Measurements from ENCODE around the gene TIGD6. TPM values are rescaled to one million over a fixed set of nuclear protein-coding genes. Genes with fewer than 3 reads are reported as not detected.
"Not testable (repeated sequence)": the region's sequence is repeated elsewhere in the genome, so short reads cannot be mapped to it uniquely, and the experiment has no call there.

TIGD6 gene
- 4.4 TPM for polyA plus RNA-seq (2013, experiment 1 of 2; ENCODE audit: insufficient read length)
- polyA plus RNA-seq (2013, experiment 2 of 2; ENCODE audit: insufficient read length) = 5.8 TPM

DNA sequence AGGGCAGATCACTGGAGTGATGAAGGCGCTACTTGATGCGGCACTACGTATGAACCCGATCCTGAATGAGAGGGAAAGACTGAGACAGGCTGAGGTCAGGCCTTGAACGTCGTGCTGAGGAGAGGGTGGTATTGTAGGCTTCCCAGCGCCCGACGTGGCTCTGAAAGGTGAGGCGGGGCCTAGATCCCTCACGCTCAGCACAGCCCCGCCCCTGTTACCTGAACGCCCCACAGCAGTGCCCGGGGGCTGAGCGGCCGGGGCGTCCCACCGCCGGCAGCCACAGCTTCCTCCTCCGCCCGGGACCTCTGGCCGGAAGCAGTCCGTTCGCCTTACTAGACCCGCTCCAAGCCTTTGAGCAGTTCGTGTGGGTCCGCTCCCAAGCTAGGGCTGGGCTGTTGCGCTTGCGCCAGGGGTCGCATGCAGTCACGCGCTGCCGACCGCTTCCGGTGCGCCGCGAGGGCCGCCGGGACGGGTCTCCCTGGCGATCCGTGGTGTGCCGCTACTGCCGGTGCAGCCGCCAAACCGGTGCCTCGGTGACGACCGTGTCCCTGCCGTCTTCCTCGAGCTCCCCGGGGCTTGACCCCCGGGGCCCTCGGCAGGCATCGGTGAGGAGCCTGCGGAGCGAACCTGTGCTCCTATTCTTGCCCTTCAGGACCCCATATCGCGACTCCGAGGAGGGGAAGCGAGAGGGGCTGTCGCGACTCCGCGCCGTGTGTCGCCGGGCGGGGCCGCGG is at the start of gene TIGD6, which contains the start of gene HMGXB3:
Gene TIGD6, minus strand, starts transcription at position 399 of the 734 bp plus-strand sequence. CDS start 4,306 bp downstream, outside the sequence.
Gene HMGXB3, plus strand, starts transcription at position 484 of the 734 bp plus-strand sequence. CDS start 4,114 bp downstream, outside the sequence.
- DNase-seq = peak; percentile 95

DNA sequence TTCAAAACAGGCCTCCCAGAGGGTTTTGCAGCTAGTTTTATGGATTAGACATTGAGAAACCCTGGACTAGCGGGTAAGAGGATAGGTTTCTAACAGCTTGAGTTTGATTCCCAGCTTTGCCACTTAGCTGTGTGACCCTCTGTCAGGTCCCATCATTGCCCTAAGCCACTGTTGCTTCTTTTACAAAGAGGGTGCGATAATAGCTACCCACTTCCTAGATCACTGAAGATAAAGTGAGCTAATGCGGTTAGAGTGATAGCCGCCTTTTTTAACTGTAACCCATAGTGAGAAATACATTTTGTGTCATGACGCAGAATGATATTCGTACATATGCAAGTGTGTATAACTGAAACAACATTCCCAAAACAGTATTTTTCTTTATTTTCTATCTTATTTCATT is 45.6 kb upstream of the TIGD6 start:
- no peak for DNase-seq

DNA sequence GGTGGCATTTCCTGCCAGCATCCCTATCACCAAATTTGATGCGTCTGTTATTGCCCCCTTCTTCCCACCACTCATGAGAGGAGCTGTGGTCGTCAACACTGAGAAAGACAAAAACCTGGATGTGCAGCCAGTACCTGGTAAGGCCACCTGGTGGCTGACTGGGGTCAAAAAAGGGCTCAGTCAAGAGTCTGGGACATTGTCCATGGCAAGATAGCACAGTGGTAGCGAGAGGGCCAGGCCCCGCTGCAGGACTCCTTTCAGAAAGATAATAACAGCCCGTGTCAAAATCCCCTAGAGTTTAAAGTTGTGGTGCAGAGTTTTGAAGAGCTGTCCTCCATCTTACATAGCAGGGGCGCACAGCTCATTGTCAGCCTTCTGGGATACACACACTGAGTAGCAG is 45.1 kb upstream of the TIGD6 start:
- DNase-seq = no peak

DNA sequence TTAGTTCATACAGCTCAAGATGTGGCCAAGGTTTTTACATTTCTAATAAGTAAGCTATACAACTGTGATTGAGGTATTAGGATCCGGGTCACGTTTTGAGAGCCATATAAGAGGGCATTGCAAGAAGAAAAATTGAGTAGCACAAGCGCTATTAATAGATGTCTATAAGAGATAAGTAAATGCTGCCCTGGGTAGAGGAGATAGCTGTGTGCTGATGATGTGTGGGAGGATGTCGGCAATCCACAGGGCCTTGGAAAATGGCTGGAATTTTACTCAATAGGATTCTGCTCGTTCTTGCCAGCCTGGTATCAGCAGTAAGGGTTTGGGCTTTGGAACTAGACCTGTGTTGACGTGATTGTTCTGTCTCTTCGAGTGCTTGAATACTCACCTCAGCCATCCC is 44.3 kb upstream of the TIGD6 start:
- DNase-seq = no peak

- DNase-seq = peak; percentile 84
These were observed 43.9 kb upstream of the TIGD6 start for GRCh38 chr5:150044329-150044681.

GRCh38 chr5:150043657-150044328 is 43.3 kb upstream of the TIGD6 start:
- peak; percentile 77 for DNase-seq

DNA sequence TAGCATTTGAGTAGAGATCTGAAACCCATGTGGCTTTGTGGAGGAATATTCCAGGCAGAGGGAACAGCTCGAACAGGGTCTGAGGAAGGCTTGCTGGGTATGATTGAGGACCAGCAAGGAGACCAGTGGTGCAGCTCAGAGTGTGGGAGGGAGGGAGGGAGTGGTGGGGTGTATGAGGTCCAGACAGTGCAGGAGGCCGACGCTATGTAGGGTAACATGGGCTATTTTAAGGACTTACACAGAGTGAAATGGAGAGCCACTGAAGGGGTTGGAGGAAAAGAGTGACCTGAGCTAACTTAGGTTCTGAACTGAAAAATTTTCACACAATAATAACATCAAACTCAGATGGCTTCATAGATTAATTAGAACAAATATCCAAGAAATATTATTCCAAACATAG is 42.0 kb upstream of the TIGD6 start:
- no peak for DNase-seq

GRCh38 chr5:150038547-150038946 is 38.1 kb upstream of the TIGD6 start:
- DNase-seq = no peak

GRCh38 chr5:150036513-150036912 is 36.1 kb upstream of the TIGD6 start:
- peak; percentile 98 for DNase-seq

DNA sequence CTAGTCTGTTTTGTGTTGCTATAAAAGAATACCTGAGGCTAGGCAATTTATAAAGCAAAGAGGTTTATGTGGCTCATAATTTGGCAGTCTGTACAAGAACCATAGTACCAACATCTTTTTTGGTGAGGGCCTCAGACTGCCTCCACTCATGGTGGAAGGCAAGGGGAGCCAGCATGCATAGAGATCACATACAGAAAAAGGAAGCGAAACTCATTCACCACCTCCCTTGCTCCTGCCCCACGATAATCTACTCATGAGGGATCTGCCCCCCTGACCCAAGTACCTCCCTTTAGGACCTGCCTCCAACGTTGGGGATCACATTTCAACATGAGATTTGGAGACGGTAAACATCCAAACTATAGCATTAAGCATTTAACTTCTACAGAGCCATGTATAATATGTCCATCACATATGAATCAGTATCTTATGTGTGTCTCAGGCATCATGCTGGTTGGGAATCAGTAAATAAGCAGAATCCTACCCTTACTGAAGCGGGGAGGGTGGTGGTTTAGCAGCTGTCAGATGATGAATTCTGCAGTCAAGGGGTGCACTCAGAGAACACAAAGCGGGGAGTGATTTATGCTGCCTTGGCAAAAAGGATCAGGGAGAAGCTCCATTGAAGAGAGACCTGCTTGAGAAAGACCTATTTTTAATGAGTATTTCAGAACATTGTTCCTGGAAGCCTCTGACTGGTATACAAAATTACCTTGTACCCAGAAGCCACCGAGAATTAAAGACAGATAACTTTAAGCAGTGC is 34.9 kb upstream of the TIGD6 start:
- no peak for DNase-seq

GRCh38 chr5:150034662-150035061 is 34.2 kb upstream of the TIGD6 start:
- DNase-seq = peak; percentile 75

DNA sequence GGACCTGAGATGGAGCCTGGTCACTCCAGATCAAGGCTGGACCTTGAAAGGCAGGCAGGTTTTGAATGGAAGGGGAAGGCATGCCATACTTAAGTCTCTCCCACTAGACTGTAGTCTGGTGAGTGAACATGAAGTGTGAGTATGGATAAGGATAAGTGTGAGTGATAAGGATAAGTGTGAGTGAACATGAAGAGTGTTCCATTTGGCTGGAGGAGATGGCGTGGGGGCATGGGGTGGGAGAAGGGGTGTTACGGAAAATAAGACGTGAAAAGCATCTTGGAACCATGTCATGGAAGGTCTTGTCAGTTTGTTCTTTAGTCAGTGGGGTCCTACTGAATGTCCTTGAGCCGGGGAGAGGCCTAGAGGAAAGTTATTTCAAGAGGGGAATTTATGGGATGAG is 32.9 kb upstream of the TIGD6 start:
- DNase-seq = no peak

DNA sequence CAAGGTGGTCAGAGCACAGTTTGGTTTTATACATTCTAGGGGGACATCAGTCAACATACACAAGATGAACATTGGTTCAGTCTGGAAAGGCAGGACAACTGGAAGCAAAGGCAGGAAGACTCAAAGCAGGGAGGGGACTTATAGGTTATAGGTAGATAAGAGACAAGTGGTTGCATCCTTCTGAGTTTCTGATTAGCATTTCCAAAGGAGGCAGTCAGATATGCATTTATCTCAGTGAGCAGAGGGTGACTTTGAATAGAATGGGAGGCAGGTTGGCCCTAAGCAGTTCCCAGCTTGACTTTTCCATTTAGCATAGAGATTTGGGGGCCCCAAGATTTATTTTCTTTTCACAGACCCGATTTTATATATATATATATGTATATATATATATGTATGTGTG is 27.6 kb upstream of the TIGD6 start:
- not testable (repeated sequence) for DNase-seq

DNA sequence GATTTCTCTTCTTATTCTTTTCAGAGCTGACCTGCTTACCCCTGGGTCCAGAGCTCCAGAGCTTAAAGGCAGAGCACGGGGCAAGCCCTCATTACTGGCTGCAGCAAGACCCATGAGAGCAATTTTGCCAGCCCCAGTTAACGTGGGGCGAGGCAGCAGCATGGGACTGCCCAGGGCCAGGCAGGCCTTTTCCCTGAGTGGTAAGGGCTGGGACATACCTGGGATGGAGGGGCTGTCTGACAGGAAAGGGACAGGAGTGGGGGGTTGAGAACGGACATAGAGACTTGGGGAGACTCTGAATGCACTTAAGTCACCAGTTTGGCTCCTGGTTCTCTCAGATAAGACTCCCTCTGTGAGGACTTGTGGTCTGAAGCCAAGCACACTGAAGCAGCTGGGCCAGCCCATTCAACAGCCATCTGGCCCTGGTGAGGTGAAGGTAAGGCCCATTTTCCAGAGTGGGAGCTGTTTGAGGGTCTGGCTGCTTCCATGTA is 26.3 kb upstream of the TIGD6 start:
- DNase-seq = no peak

DNA sequence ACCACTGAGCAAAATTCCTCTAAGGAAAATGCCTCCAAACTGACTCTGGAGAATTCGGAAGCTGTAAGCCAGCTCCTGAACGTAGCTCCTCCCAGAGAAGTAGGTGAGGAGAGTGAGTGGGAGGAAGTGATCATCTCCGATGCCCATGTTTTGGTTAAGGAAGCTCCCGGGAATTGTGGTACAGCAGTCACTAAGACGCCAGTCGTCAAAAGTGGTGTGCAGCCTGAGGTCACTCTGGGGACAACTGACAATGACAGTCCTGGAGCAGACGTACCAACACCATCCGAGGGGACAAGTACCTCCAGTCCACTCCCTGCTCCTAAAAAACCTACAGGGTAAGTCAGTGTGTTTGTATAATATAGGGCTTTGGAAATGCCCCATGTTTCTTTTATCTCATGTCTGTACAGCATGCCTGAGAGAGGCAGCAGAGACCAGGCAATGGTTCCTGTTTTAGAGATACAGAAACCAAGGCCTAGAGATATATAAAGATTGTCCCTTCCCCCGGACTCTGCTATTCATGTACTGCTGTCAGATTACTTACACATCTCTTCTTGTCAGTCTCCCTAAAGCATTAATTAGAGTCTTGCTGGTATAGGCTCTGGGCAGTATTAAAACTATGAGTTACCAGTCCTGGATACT is 24.0 kb upstream of the TIGD6 start:
- DNase-seq = peak; percentile 38

GRCh38 chr5:150023136-150023535 is 22.7 kb upstream of the TIGD6 start:
- no peak for DNase-seq

DNA sequence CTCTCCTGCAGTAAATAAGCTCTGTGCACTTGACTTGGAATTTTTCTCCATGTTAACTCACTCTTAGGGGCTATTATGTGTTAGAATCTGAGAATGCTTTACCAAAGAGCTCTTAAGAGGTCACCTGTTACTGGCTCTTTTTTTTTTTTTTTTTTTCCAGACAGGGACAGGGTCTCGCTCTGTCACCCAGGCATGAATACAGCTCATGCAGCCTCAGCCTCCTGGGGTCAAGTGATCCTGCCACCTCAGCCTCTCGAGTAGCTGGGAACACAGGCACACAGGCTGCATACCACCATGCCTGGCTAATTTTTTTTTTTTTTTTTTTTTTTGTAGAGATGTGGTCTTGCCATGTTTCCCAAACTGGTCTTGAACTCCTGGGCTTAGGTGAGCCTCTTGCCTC is 22.2 kb upstream of the TIGD6 start:
- no peak for DNase-seq

DNA sequence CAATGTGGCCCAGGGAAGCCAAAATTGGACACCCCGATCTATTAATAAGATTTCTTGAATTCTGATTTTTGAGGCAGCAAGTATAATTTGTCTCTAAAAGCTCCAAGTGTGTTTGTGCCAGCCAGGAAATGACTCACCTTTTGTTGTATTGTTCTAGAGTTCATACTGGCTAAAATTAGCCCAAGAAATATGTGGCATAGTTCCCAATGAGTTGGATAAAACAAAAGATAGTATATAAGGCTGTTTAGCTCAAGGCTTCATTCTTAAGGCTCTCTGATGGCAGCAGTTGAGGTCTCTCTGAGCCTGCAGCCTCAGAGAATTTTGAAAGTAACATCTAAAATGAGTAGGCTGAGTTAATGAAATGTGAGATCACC is 21.7 kb upstream of the TIGD6 start:
- peak; percentile 92 for DNase-seq

GRCh38 chr5:150021491-150022157 is 21.2 kb upstream of the TIGD6 start:
- DNase-seq = peak; percentile 54

DNA sequence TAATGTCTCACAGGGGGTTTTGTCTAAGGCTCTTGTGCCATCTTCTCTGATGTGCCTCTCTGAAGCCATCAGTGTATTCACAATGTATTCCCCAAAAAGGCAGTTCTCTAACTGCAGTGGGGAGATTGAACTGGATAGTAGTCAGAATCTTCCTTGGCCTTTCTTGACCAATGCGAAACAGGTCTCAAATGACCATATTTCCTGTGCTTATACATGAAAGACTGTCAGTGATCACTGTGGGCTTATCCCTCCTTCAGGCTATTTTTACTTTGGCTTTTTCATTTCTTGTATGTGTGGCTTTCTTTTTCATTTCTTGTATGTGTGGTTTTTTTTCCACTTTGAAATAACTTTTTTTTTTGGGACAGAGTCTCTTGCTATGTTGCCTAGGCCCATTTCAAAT is 19.8 kb upstream of the TIGD6 start:
- no peak for DNase-seq

- DNase-seq = peak; percentile 84
These were observed 17.0 kb upstream of the TIGD6 start for GRCh38 chr5:150017226-150018005.

All from fibroblast of skin of back (primary cell).